HepG2 (cell line): Measurements from ENCODE around the gene VWCE. TPM values are rescaled to one million over a fixed set of nuclear protein-coding genes. Genes with fewer than 3 reads are reported as not detected.

ENCODE experiments used
- GATAD1 ChIP-seq: IDR thresholded peaks from 2 replicates; pipeline ENCODE4 v1.6.1; 2016; ENCODE audit warnings: missing genetic modification reagents, missing compliant biosample characterization
- HMG20B ChIP-seq: conservative IDR thresholded peaks from 2 replicates; pipeline ENCODE4 v1.6.1; 2016; ENCODE audit warnings: missing genetic modification reagents, missing compliant biosample characterization
- MIER3 ChIP-seq: IDR thresholded peaks from 2 replicates; pipeline ENCODE4 v1.6.1; 2016; ENCODE audit warnings: missing compliant biosample characterization, borderline replicate concordance
- MXI1 ChIP-seq: IDR thresholded peaks from 3 replicates; pipeline ENCODE4 v1.6.1; 2012; ENCODE audit warnings: low read depth, low read length, inconsistent platforms, borderline replicate concordance
- SCMH1 ChIP-seq: sonication (generic); formaldehyde crosslinking; IDR thresholded peaks from 2 replicates; pipeline ENCODE4 v1.9.0; 2021; ENCODE audit warnings: missing genetic modification reagents, mild to moderate bottlenecking, borderline replicate concordance
- SIX4 ChIP-seq: sonication (generic); formaldehyde crosslinking; IDR thresholded peaks from 2 replicates; pipeline ENCODE4 v1.4.0; 2020; ENCODE audit warnings: missing genetic modification reagents
- SOX6 ChIP-seq, 2 experiments: fragments of 450-650 bp in 1 of 2; sonication (generic) in 1 of 2; formaldehyde crosslinking in 1 of 2; IDR thresholded peaks; 2 replicates each; pipeline versions ENCODE4 v1.4.0 to v1.6.1; 2017 to 2020; ENCODE audit warnings: antibody characterized with exemption in 1 of 2, mild to moderate bottlenecking in 1 of 2, missing genetic modification reagents in 1 of 2
- TBX3 ChIP-seq: fragments of 450-650 bp; IDR thresholded peaks from 2 replicates; pipeline ENCODE4 v1.6.1; 2017; ENCODE audit warnings: antibody characterized with exemption, mild to moderate bottlenecking, inconsistent platforms, borderline replicate concordance
- ZFP36L2 ChIP-seq: sonication (generic); formaldehyde crosslinking; IDR thresholded peaks from 2 replicates; pipeline ENCODE4 v1.4.0; 2020; ENCODE audit warnings: missing genetic modification reagents
- ZNF3 ChIP-seq: IDR thresholded peaks from 2 replicates; pipeline ENCODE4 v1.7.0; 2017; ENCODE audit warnings: inconsistent platforms
- ZNF496 ChIP-seq: sonication (generic); formaldehyde crosslinking; IDR thresholded peaks from 2 replicates; pipeline ENCODE4 v1.8.1; 2023; ENCODE audit warnings: mild to moderate bottlenecking, moderate library complexity, missing genetic modification reagents; ENCODE audit not compliant: insufficient replicate concordance
- polyA plus RNA-seq, 8 experiments: library from polyadenylated mRNA; depleted of rRNA in 3 of 8; stranded (reverse) in 7 of 8; unstranded in 1 of 8; fragments of >200 nt; fragmentation: Illumina TruSeq in 4 of 8; extraction: Trizol in 4 of 8; gene quantifications; 2 replicates each; pipeline versions ENCODE4 v1.2.1 to v1.2.3, GENCODE V29; 2011 to 2016; ENCODE audit warnings: low read depth in 4 of 8, missing spikeins in 1 of 8, mixed read lengths in 1 of 8; ENCODE audit not compliant: insufficient read depth in 1 of 8
- total RNA-seq, 5 experiments: library from RNA; depleted of rRNA; stranded (reverse); fragments of >200 nt; fragmentation: Illumina TruSeq; extraction: Trizol; gene quantifications; 2 replicates each; pipeline ENCODE4 v1.2.3, GENCODE V29; 2016; ENCODE audit warnings: low read depth in 1 of 5
- TF ChIP-seq, protein P1 (sequence below): sonication (generic); formaldehyde crosslinking; IDR thresholded peaks from 2 replicates; pipeline ENCODE4 v1.5.0; 2020; ENCODE audit warnings: missing genetic modification reagents
- TF ChIP-seq, protein P2 (sequence below): sonication (generic); formaldehyde crosslinking; IDR thresholded peaks from 2 replicates; pipeline ENCODE4 v1.9.0; 2021; ENCODE audit warnings: mild to moderate bottlenecking, missing genetic modification reagents
- TF ChIP-seq, protein P3 (sequence below), 2 experiments: sonication (generic) in 1 of 2; formaldehyde crosslinking in 1 of 2; IDR thresholded peaks; 2 replicates each; pipeline versions ENCODE4 v1.4.0 to v1.6.1; 2016 to 2020; ENCODE audit warnings: borderline replicate concordance in 1 of 2, low read depth in 1 of 2, mild to moderate bottlenecking in 1 of 2, missing genetic modification reagents in 1 of 2

VWCE gene
- total and polyA plus RNA-seq, 2 of the 13 experiments (the other 11 are each of a cell fraction or from before 2014, with no cell fraction given) = 27.6 to 58.3 TPM

DNA sequence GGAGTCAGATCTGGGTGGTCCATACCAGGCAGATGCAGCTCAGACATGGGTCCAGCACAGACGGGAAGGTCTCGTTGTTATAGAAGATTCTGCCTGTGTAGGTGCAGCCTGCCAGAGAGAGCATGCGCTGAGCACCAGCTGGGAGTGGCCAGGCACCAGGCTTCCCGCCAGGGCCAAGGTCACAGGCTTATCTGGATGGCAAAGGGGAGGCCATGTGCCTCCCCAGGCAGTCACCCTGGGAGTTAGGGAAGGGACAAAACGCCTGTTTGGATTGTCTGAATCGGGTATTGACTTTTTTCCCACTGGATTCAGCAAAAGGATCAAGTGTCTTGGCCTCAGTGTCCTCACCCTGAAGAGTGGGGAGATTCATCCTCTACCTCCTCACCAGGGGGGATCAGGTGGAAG lies 27.7 kb downstream of the VWCE start (continued):
- TF ChIP-seq GATAD1 (CRISPR knock-in tag) = no peak
- no peak for TF ChIP-seq TBX3
- TF ChIP-seq MXI1 = peak; percentile 87; the same call in 1 of the 3 replicates
- TF ChIP-seq, protein P1, sequence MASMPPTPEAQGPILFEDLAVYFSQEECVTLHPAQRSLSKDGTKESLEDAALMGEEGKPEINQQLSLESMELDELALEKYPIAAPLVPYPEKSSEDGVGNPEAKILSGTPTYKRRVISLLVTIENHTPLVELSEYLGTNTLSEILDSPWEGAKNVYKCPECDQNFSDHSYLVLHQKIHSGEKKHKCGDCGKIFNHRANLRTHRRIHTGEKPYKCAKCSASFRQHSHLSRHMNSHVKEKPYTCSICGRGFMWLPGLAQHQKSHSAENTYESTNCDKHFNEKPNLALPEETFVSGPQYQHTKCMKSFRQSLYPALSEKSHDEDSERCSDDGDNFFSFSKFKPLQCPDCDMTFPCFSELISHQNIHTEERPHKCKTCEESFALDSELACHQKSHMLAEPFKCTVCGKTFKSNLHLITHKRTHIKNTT (CRISPR knock-in tag) = no peak
- TF ChIP-seq, protein P2, sequence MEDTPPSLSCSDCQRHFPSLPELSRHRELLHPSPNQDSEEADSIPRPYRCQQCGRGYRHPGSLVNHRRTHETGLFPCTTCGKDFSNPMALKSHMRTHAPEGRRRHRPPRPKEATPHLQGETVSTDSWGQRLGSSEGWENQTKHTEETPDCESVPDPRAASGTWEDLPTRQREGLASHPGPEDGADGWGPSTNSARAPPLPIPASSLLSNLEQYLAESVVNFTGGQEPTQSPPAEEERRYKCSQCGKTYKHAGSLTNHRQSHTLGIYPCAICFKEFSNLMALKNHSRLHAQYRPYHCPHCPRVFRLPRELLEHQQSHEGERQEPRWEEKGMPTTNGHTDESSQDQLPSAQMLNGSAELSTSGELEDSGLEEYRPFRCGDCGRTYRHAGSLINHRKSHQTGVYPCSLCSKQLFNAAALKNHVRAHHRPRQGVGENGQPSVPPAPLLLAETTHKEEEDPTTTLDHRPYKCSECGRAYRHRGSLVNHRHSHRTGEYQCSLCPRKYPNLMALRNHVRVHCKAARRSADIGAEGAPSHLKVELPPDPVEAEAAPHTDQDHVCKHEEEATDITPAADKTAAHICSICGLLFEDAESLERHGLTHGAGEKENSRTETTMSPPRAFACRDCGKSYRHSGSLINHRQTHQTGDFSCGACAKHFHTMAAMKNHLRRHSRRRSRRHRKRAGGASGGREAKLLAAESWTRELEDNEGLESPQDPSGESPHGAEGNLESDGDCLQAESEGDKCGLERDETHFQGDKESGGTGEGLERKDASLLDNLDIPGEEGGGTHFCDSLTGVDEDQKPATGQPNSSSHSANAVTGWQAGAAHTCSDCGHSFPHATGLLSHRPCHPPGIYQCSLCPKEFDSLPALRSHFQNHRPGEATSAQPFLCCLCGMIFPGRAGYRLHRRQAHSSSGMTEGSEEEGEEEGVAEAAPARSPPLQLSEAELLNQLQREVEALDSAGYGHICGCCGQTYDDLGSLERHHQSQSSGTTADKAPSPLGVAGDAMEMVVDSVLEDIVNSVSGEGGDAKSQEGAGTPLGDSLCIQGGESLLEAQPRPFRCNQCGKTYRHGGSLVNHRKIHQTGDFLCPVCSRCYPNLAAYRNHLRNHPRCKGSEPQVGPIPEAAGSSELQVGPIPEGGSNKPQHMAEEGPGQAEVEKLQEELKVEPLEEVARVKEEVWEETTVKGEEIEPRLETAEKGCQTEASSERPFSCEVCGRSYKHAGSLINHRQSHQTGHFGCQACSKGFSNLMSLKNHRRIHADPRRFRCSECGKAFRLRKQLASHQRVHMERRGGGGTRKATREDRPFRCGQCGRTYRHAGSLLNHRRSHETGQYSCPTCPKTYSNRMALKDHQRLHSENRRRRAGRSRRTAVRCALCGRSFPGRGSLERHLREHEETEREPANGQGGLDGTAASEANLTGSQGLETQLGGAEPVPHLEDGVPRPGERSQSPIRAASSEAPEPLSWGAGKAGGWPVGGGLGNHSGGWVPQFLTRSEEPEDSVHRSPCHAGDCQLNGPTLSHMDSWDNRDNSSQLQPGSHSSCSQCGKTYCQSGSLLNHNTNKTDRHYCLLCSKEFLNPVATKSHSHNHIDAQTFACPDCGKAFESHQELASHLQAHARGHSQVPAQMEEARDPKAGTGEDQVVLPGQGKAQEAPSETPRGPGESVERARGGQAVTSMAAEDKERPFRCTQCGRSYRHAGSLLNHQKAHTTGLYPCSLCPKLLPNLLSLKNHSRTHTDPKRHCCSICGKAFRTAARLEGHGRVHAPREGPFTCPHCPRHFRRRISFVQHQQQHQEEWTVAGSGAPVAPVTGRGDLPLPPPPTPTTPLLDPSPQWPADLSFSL (CRISPR knock-in tag) = no peak
- peak; percentile 46; the same call in 1 of the 2 replicates for TF ChIP-seq MIER3 (CRISPR knock-in tag)
- TF ChIP-seq HMG20B = no peak
- TF ChIP-seq ZNF496 (CRISPR knock-in tag) = no peak
- TF ChIP-seq ZNF3 (CRISPR knock-in tag) = no peak
- no peak for TF ChIP-seq SOX6 (IDR thresholded peaks at IDR 0.05)
- peak; percentile 40; the same call in 1 of the 2 replicates for TF ChIP-seq SOX6 (CRISPR knock-in tag; IDR thresholded peaks at IDR 0.05)
- TF ChIP-seq SCMH1 (CRISPR knock-in tag) = no peak
- no peak for TF ChIP-seq ZFP36L2
- TF ChIP-seq SIX4 = no peak
- TF ChIP-seq, protein P3, sequence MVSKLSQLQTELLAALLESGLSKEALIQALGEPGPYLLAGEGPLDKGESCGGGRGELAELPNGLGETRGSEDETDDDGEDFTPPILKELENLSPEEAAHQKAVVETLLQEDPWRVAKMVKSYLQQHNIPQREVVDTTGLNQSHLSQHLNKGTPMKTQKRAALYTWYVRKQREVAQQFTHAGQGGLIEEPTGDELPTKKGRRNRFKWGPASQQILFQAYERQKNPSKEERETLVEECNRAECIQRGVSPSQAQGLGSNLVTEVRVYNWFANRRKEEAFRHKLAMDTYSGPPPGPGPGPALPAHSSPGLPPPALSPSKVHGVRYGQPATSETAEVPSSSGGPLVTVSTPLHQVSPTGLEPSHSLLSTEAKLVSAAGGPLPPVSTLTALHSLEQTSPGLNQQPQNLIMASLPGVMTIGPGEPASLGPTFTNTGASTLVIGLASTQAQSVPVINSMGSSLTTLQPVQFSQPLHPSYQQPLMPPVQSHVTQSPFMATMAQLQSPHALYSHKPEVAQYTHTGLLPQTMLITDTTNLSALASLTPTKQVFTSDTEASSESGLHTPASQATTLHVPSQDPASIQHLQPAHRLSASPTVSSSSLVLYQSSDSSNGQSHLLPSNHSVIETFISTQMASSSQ (IDR thresholded peaks at IDR 0.05; ENCODE audit: low read depth) = no peak
- TF ChIP-seq, protein P3 (CRISPR knock-in tag; IDR thresholded peaks at IDR 0.05; ENCODE audit: borderline replicate concordance) = 0 out of 2 replicates have a peak, but pooled peaks have one; percentile 19
